GM12878 (cell line): ENCODE measurements around the gene KIF17. TPM values are rescaled to one million over a fixed set of nuclear protein-coding genes. Genes with fewer than 3 reads are reported as not detected.

ENCODE experiments used
- BCL3 ChIP-seq: IDR thresholded peaks from 2 replicates; pipeline ENCODE4 v1.6.1; 2011; ENCODE audit warnings: borderline replicate concordance, low read depth, mild to moderate bottlenecking, moderate library complexity, low read length; ENCODE audit not compliant: insufficient read depth, poor library complexity, severe bottlenecking
- FOS ChIP-seq: IDR thresholded peaks from 3 replicates; pipeline ENCODE4 v1.6.1; 2011; ENCODE audit warnings: borderline replicate concordance; ENCODE audit not compliant: insufficient read length; ENCODE audit errors: extremely low read depth
- IRF5 ChIP-seq: fragments of 450-650 bp; IDR thresholded peaks from 2 replicates; pipeline ENCODE4 v1.6.1; 2017; ENCODE audit warnings: borderline replicate concordance
- KDM1A ChIP-seq: fragments of 200-600 bp; sonication (generic); IDR thresholded peaks from 2 replicates; pipeline ENCODE4 v1.6.1; 2016; ENCODE audit warnings: borderline replicate concordance
- NFYA ChIP-seq: IDR thresholded peaks from 2 replicates; pipeline ENCODE4 v1.6.1; 2011; ENCODE audit warnings: low read depth, mild to moderate bottlenecking, low read length, improper control_type of control experiment, borderline replicate concordance
- POLR2AphosphoS2 ChIP-seq: IDR thresholded peaks from 2 replicates; pipeline ENCODE4 v1.6.1; 2011; ENCODE audit warnings: low read depth, mild to moderate bottlenecking, low read length, improper control_type of control experiment, moderate library complexity
- RAD21 ChIP-seq: IDR thresholded peaks from 2 replicates; pipeline ENCODE4 v1.6.1; 2011; ENCODE audit warnings: mild to moderate bottlenecking, low read depth, low read length, moderate library complexity; ENCODE audit not compliant: insufficient read depth
- RELA ChIP-seq: fragments of 450-650 bp; IDR thresholded peaks from 2 replicates; pipeline ENCODE4 v1.8.0; 2014; ENCODE audit warnings: borderline replicate concordance; ENCODE audit not compliant: partially characterized antibody
- SP1 ChIP-seq: IDR thresholded peaks from one replicate; pipeline ENCODE4 v1.6.1; 2011; ENCODE audit warnings: low read depth, low read length
- STAT1 ChIP-seq: fragments of 450-650 bp; conservative IDR thresholded peaks from 2 replicates; pipeline ENCODE4 v1.6.1; 2014; ENCODE audit warnings: antibody characterized with exemption, mild to moderate bottlenecking
- polyA plus RNA-seq, 11 experiments: library from polyadenylated mRNA; depleted of rRNA in 4 of 11; unstranded in 6 of 11; stranded (reverse) in 5 of 11; fragments of >200 nt; fragmentation: Nextera tagmentation in 4 of 11; fragmentation: Illumina TruSeq in 1 of 11; extraction: Ambion mirVana in 4 of 11; extraction: Trizol in 1 of 11; gene quantifications; 1 replicate in 1 of 11; 2 replicates in 10 of 11; pipeline versions ENCODE4 v1.2.1 to v1.2.3, GENCODE V29; 2011 to 2016; ENCODE audit warnings: inconsistent platforms in 2 of 11, missing spikeins in 2 of 11, low read depth in 1 of 11
- total RNA-seq, 4 experiments: library from RNA; depleted of rRNA in 3 of 4; stranded (reverse); fragments of >200 nt in 3 of 4; fragmentation: Illumina TruSeq in 1 of 4; extraction: Trizol in 1 of 4; gene quantifications; 2 replicates each; pipeline versions ENCODE4 v1.2.1 to v1.2.3, GENCODE V29; 2013 to 2021

Gene KIF17
- total and polyA plus RNA-seq, 10 of the 15 experiments (the other 5 are each of a cell fraction or from before 2014, with no cell fraction given), result 0.01 to 0.10 (median 0.03) TPM; not detected in 7

GRCh38 chr1:20662110-20662475, 55.7 kb downstream of the KIF17 start (continued):
- TF ChIP-seq BCL3, result no peak
- no peak for TF ChIP-seq KDM1A
- TF ChIP-seq NFYA, result no peak
- TF ChIP-seq RAD21, result no peak
- no peak for TF ChIP-seq IRF5
- no peak for TF ChIP-seq SP1
- no peak for TF ChIP-seq POLR2AphosphoS2
- no peak for TF ChIP-seq FOS
- no peak for TF ChIP-seq STAT1
- TF ChIP-seq RELA, result no peak
- TF ChIP-seq, all 136 proteins: peak for 0
